ENCODE results near the gene AMTN. TPM values are rescaled to one million over a fixed set of nuclear protein-coding genes. Genes with fewer than 3 reads are reported as not detected.
A peak's percentile ranks its signal among the peaks of the same experiment; 100 is the strongest.

AMTN gene
- total RNA-seq, 1 experiment from 2014 or later = not detected

- Mint-ChIP-seq H3K36me3 (ENCODE audit: insufficient read depth, unreplicated experiment) (no peaks in the 10 kb centered on the region), H3K27me3 (ENCODE audit: insufficient read depth, unreplicated experiment) (no peaks in the 10 kb centered on the region), H3K9me3 (ENCODE audit: unreplicated experiment) (peaks cover 3% of the 10 kb centered on the region), H3K4me1 (ENCODE audit: insufficient read depth, unreplicated experiment) (peaks cover 9% of the 10 kb centered on the region), H3K4me3 (ENCODE audit: unreplicated experiment) (no peak overlapping the region), H3K27ac (ENCODE audit: low read depth, unreplicated experiment) (no peak overlapping the region)
- ChIA-PET POLR2A (no interaction called here), CTCF (interaction anchor here (0.7 to 3.3 kb wide), 4 partner anchors 10 to 661 kb away, joined by 3 to 15 read pairs (median 5); no protein-coding TSS in a partner anchor)
- BruUV-seq (replicated peaks) = no TSS peak
- intact Hi-C loops (cut with micrococcal nuclease) = loop anchor here (5.0 kb wide), 2 partner anchors 240 to 675 kb away; no protein-coding TSS in a partner anchor
- TF ChIP-seq, protein P1, sequence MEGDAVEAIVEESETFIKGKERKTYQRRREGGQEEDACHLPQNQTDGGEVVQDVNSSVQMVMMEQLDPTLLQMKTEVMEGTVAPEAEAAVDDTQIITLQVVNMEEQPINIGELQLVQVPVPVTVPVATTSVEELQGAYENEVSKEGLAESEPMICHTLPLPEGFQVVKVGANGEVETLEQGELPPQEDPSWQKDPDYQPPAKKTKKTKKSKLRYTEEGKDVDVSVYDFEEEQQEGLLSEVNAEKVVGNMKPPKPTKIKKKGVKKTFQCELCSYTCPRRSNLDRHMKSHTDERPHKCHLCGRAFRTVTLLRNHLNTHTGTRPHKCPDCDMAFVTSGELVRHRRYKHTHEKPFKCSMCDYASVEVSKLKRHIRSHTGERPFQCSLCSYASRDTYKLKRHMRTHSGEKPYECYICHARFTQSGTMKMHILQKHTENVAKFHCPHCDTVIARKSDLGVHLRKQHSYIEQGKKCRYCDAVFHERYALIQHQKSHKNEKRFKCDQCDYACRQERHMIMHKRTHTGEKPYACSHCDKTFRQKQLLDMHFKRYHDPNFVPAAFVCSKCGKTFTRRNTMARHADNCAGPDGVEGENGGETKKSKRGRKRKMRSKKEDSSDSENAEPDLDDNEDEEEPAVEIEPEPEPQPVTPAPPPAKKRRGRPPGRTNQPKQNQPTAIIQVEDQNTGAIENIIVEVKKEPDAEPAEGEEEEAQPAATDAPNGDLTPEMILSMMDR (IDR thresholded peaks at IDR 0.05; ENCODE audit: unreplicated experiment) = no peak
- DNase-seq (ENCODE audit: unreplicated experiment) = peak; percentile 6
These were observed 38.5 kb downstream of the AMTN start for GRCh38 chr4:70556856-70557255.

- H3K27ac Mint-ChIP-seq (ENCODE audit: low read depth, unreplicated experiment) = no peak overlapping the region
- no peak overlapping the region for H3K4me3 Mint-ChIP-seq (ENCODE audit: unreplicated experiment)
- peak; percentile 74 for DNase-seq (ENCODE audit: unreplicated experiment)
- H3K9me3 Mint-ChIP-seq (ENCODE audit: unreplicated experiment) = no peaks in the 10 kb centered on the region
- POLR2A ChIA-PET = no interaction called here
- CTCF ChIA-PET = interaction anchor here (0.5 to 3.3 kb wide), 26 partner anchors 9 to 1633 kb away, joined by 3 to 20 read pairs (median 4); no protein-coding TSS in a partner anchor
- intact Hi-C loops (cut with micrococcal nuclease) = loop anchor here (1.0 to 5.0 kb wide), 6 partner anchors 54 to 871 kb away; no protein-coding TSS in a partner anchor
- H3K36me3 Mint-ChIP-seq (ENCODE audit: insufficient read depth, unreplicated experiment) = no peaks in the 10 kb centered on the region
- BruUV-seq (replicated peaks) = no TSS peak
- TF ChIP-seq, protein P1 (IDR thresholded peaks at IDR 0.05; ENCODE audit: unreplicated experiment) = peak; percentile 79
- H3K4me1 Mint-ChIP-seq (ENCODE audit: insufficient read depth, unreplicated experiment) = peaks cover 9% of the 10 kb centered on the region
- H3K27me3 Mint-ChIP-seq (ENCODE audit: insufficient read depth, unreplicated experiment) = no peaks in the 10 kb centered on the region
These were observed 41.0 kb downstream of the AMTN start for GRCh38 chr4:70559211-70559830.

- H3K36me3 Mint-ChIP-seq (ENCODE audit: insufficient read depth, unreplicated experiment) = no peaks in the 10 kb centered on the region
- no peaks in the 10 kb centered on the region for H3K27me3 Mint-ChIP-seq (ENCODE audit: insufficient read depth, unreplicated experiment)
- no peak for DNase-seq (ENCODE audit: unreplicated experiment)
- H3K4me3 Mint-ChIP-seq (ENCODE audit: unreplicated experiment) = no peak overlapping the region
- H3K4me1 Mint-ChIP-seq (ENCODE audit: insufficient read depth, unreplicated experiment) = peaks cover 9% of the 10 kb centered on the region
- no TSS peak for BruUV-seq (replicated peaks)
- ChIA-PET CTCF (interaction anchor here (0.5 to 3.3 kb wide), 23 partner anchors 9 to 869 kb away, joined by 3 to 20 read pairs (median 4); no protein-coding TSS in a partner anchor), POLR2A (no interaction called here)
- intact Hi-C loops (cut with micrococcal nuclease) = loop anchor here (1.0 to 5.0 kb wide), 6 partner anchors 55 to 871 kb away; no protein-coding TSS in a partner anchor
- no peak overlapping the region for H3K27ac Mint-ChIP-seq (ENCODE audit: low read depth, unreplicated experiment)
- H3K9me3 Mint-ChIP-seq (ENCODE audit: unreplicated experiment) = no peaks in the 10 kb centered on the region
- TF ChIP-seq, protein P1 (IDR thresholded peaks at IDR 0.05; ENCODE audit: unreplicated experiment) = no peak
These were observed 41.6 kb downstream of the AMTN start for GRCh38 chr4:70559924-70560323.

GRCh38 chr4:70564033-70564432 lies 45.7 kb downstream of the AMTN start:
- TF ChIP-seq, protein P1 (IDR thresholded peaks at IDR 0.05; ENCODE audit: unreplicated experiment) = no peak
- POLR2A ChIA-PET = interaction anchor here (0.6 kb wide), 1 partner anchor 376 kb away, joined by 3 read pairs; no protein-coding TSS in a partner anchor
- Mint-ChIP-seq H3K9me3 (ENCODE audit: unreplicated experiment) (no peaks in the 10 kb centered on the region), H3K36me3 (ENCODE audit: insufficient read depth, unreplicated experiment) (no peaks in the 10 kb centered on the region), H3K27ac (ENCODE audit: low read depth, unreplicated experiment) (no peak overlapping the region), H3K27me3 (ENCODE audit: insufficient read depth, unreplicated experiment) (no peaks in the 10 kb centered on the region), H3K4me3 (ENCODE audit: unreplicated experiment) (no peak overlapping the region), H3K4me1 (ENCODE audit: insufficient read depth, unreplicated experiment) (peaks cover 3% of the 10 kb centered on the region)
- BruUV-seq (replicated peaks) = no TSS peak
- intact Hi-C loops (cut with micrococcal nuclease) = no loop called here
- no peak for DNase-seq (ENCODE audit: unreplicated experiment)
- CTCF ChIA-PET = interaction anchor here (0.7 to 0.8 kb wide), 2 partner anchors 379 to 663 kb away, joined by 3 to 4 read pairs; no protein-coding TSS in a partner anchor
